ENCODE results near the gene GLIPR1.

GLIPR1 gene

GRCh38 chr12:75525263-75525662, 44.7 kb downstream of the GLIPR1 start:
- DNase-seq = no peak

- DNase-seq = peak; percentile 50
Observed at GRCh38 chr12:75526655-75527511, 46.3 kb downstream of the GLIPR1 start.

- DNase-seq = no peak
Observed at GRCh38 chr12:75528272-75528671, 47.7 kb downstream of the GLIPR1 start.

- DNase-seq = no peak
Observed at GRCh38 chr12:75528692-75529091, 48.1 kb downstream of the GLIPR1 start.

- DNase-seq = no peak
Observed at GRCh38 chr12:75529316-75529715, 48.8 kb downstream of the GLIPR1 start.

GRCh38 chr12:75529826-75530225, 49.3 kb downstream of the GLIPR1 start:
- no peak for DNase-seq

GRCh38 chr12:75533239-75533638, 52.7 kb downstream of the GLIPR1 start:
- DNase-seq = no peak

- DNase-seq = no peak
Observed at GRCh38 chr12:75539889-75540288, 59.3 kb downstream of the GLIPR1 start.

- no peak for DNase-seq
Observed at GRCh38 chr12:75542942-75543341, 62.4 kb downstream of the GLIPR1 start.

- DNase-seq = no peak
Observed at GRCh38 chr12:75543529-75543928, 63.0 kb downstream of the GLIPR1 start.

GRCh38 chr12:75545636-75546035, 65.1 kb downstream of the GLIPR1 start:
- no peak for DNase-seq

GRCh38 chr12:75548879-75549278, 68.3 kb downstream of the GLIPR1 start:
- no peak for DNase-seq

GRCh38 chr12:75549989-75550388, 69.4 kb downstream of the GLIPR1 start:
- DNase-seq = no peak

- no peak for DNase-seq
Observed at GRCh38 chr12:75550401-75551240, 70.1 kb downstream of the GLIPR1 start.

- DNase-seq = no peak
Observed at GRCh38 chr12:75551477-75551876, 70.9 kb downstream of the GLIPR1 start.

- DNase-seq = no peak
Observed at GRCh38 chr12:75553398-75553797, 72.8 kb downstream of the GLIPR1 start.
